ENCODE measurements around the gene LRRC45.

- TF ChIP-seq POLR2AphosphoS5 (IDR thresholded peaks at IDR 0.05; ENCODE audit: low read depth, low read length) (no peak), POLR2A (IDR thresholded peaks at IDR 0.05; ENCODE audit: low read depth, low read length) (no peak), TAF1 (IDR thresholded peaks at IDR 0.05; ENCODE audit: low read depth, low read length) (no peak), POU2F2 (IDR thresholded peaks at IDR 0.05; ENCODE audit: low read depth, low read length) (no peak), SPI1 (IDR thresholded peaks at IDR 0.05; ENCODE audit: low read depth, low read length) (no peak)
Observed at GRCh38 chr17:82036634-82037091, 13.6 kb downstream of the LRRC45 start.
